HL-60 (cell line): Measurements from ENCODE around the gene BFSP2.

Source experiments
- GABPA ChIP-seq: IDR thresholded peaks from 2 replicates; pipeline ENCODE4 v1.6.1; 2012; ENCODE audit warnings: low read depth
- POLR2AphosphoS5 ChIP-seq: IDR thresholded peaks from 2 replicates; pipeline ENCODE4 v1.6.1; 2012; ENCODE audit warnings: low read depth
- SPI1 ChIP-seq: IDR thresholded peaks from 2 replicates; pipeline ENCODE4 v1.6.1; 2012; ENCODE audit warnings: low read depth, mild to moderate bottlenecking, borderline replicate concordance
- TF ChIP-seq, protein P1 (sequence below): IDR thresholded peaks from one replicate; pipeline ENCODE4 v1.5.1; 2011; ENCODE audit warnings: low read length, control low read depth, inconsistent platforms; ENCODE audit not compliant: insufficient read depth
- TF ChIP-seq, protein P2 (sequence below): IDR thresholded peaks from 2 replicates; pipeline ENCODE4 v1.6.1; 2012; ENCODE audit warnings: low read depth; ENCODE audit not compliant: insufficient replicate concordance

GRCh38 chr3:133453383-133453782 is 53.5 kb downstream of the BFSP2 start:
- TF ChIP-seq, protein P1, sequence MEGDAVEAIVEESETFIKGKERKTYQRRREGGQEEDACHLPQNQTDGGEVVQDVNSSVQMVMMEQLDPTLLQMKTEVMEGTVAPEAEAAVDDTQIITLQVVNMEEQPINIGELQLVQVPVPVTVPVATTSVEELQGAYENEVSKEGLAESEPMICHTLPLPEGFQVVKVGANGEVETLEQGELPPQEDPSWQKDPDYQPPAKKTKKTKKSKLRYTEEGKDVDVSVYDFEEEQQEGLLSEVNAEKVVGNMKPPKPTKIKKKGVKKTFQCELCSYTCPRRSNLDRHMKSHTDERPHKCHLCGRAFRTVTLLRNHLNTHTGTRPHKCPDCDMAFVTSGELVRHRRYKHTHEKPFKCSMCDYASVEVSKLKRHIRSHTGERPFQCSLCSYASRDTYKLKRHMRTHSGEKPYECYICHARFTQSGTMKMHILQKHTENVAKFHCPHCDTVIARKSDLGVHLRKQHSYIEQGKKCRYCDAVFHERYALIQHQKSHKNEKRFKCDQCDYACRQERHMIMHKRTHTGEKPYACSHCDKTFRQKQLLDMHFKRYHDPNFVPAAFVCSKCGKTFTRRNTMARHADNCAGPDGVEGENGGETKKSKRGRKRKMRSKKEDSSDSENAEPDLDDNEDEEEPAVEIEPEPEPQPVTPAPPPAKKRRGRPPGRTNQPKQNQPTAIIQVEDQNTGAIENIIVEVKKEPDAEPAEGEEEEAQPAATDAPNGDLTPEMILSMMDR: no peak
- TF ChIP-seq, protein P2, sequence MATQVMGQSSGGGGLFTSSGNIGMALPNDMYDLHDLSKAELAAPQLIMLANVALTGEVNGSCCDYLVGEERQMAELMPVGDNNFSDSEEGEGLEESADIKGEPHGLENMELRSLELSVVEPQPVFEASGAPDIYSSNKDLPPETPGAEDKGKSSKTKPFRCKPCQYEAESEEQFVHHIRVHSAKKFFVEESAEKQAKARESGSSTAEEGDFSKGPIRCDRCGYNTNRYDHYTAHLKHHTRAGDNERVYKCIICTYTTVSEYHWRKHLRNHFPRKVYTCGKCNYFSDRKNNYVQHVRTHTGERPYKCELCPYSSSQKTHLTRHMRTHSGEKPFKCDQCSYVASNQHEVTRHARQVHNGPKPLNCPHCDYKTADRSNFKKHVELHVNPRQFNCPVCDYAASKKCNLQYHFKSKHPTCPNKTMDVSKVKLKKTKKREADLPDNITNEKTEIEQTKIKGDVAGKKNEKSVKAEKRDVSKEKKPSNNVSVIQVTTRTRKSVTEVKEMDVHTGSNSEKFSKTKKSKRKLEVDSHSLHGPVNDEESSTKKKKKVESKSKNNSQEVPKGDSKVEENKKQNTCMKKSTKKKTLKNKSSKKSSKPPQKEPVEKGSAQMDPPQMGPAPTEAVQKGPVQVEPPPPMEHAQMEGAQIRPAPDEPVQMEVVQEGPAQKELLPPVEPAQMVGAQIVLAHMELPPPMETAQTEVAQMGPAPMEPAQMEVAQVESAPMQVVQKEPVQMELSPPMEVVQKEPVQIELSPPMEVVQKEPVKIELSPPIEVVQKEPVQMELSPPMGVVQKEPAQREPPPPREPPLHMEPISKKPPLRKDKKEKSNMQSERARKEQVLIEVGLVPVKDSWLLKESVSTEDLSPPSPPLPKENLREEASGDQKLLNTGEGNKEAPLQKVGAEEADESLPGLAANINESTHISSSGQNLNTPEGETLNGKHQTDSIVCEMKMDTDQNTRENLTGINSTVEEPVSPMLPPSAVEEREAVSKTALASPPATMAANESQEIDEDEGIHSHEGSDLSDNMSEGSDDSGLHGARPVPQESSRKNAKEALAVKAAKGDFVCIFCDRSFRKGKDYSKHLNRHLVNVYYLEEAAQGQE: no peak
- TF ChIP-seq POLR2AphosphoS5 (no peak), GABPA (no peak), SPI1 (no peak)
